CD14-positive monocyte (primary cell): ENCODE results near the gene CHST11. TPM values are rescaled to one million over a fixed set of nuclear protein-coding genes. Genes with fewer than 3 reads are reported as not detected.

Source experiments
- DNase-seq, 3 donors: peaks; one replicate each; pipeline ENCODE4 v3.0.0-alpha.2; 2011 to 2022
- H2AFZ ChIP-seq: 2 replicates; pipeline ENCODE4 v1.6.0; 2012; ENCODE audit warnings: mild to moderate bottlenecking, low read depth, low read length, inconsistent platforms; ENCODE audit not compliant: insufficient read depth, poor library complexity, severe bottlenecking
- H3K27ac ChIP-seq, 2 donors: 1 replicate in 1 of 2; 2 replicates in 1 of 2; pipeline ENCODE4 v1.5.1; 2012 to 2013; ENCODE audit warnings: low read length in 2 of 2, control low read depth in 1 of 2, inconsistent platforms in 1 of 2, low read depth in 1 of 2, mild to moderate bottlenecking in 1 of 2
- H3K27me3 ChIP-seq, 2 donors: one replicate each; pipeline versions ENCODE4 v1.6.0 to v1.6.1; 2011 to 2013; ENCODE audit warnings: low read length in 2 of 2; ENCODE audit not compliant: control insufficient read depth in 2 of 2, insufficient read depth in 2 of 2
- H3K36me3 ChIP-seq, 2 donors: replicated peaks in 1 of 2; 1 replicate in 1 of 2; 2 replicates in 1 of 2; pipeline versions ENCODE4 v1.5.1 to v1.6.1; 2012 to 2013; ENCODE audit warnings: low read length in 2 of 2, control low read depth in 1 of 2, inconsistent platforms in 1 of 2, mild to moderate bottlenecking in 1 of 2; ENCODE audit not compliant: insufficient read depth in 2 of 2, control insufficient read depth in 1 of 2
- H3K4me1 ChIP-seq, 2 donors: 1 replicate in 1 of 2; 2 replicates in 1 of 2; pipeline versions ENCODE4 v1.5.1 to v1.6.1; 2012 to 2013; ENCODE audit warnings: low read length in 2 of 2, control low read depth in 1 of 2, inconsistent platforms in 1 of 2, mild to moderate bottlenecking in 1 of 2, moderate library complexity in 1 of 2; ENCODE audit not compliant: insufficient read depth in 2 of 2, control insufficient read depth in 1 of 2
- H3K4me2 ChIP-seq: replicated peaks from 2 replicates; pipeline ENCODE3; 2012; ENCODE audit warnings: low read length, moderate library complexity, mild to moderate bottlenecking; ENCODE audit not compliant: poor library complexity, severe bottlenecking; ENCODE audit errors: extremely low read depth
- H3K4me3 ChIP-seq, 3 experiments: fragments of 200-600 bp in 1 of 3; sonication (generic) in 1 of 3; replicated peaks in 1 of 3; 1 replicate in 2 of 3; 2 replicates in 1 of 3; pipeline ENCODE4 v1.5.1; 2011 to 2013; ENCODE audit warnings: low read length in 3 of 3, mild to moderate bottlenecking in 3 of 3, control low read depth in 2 of 3, low read depth in 2 of 3, inconsistent platforms in 1 of 3, moderate library complexity in 1 of 3
- H3K79me2 ChIP-seq: 2 replicates; pipeline ENCODE4 v1.6.0; 2012; ENCODE audit warnings: mild to moderate bottlenecking, control low read depth, inconsistent platforms, low read length, moderate library complexity; ENCODE audit not compliant: insufficient read depth
- H3K9ac ChIP-seq: 2 replicates; pipeline ENCODE4 v1.6.0; 2017; ENCODE audit warnings: low read length, mild to moderate bottlenecking; ENCODE audit not compliant: insufficient read depth, poor library complexity, severe bottlenecking
- H3K9me3 ChIP-seq, 2 donors: replicated peaks in 1 of 2; 1 replicate in 1 of 2; 2 replicates in 1 of 2; pipeline versions ENCODE4 v1.5.1 to v1.6.1; 2012 to 2013; ENCODE audit warnings: low read length in 2 of 2, control low read depth in 1 of 2; ENCODE audit not compliant: control insufficient read depth in 1 of 2, insufficient read depth in 1 of 2
- H4K20me1 ChIP-seq: 2 replicates; pipeline ENCODE4 v1.6.0; 2012; ENCODE audit warnings: mild to moderate bottlenecking, low read length, control low read depth, moderate library complexity; ENCODE audit not compliant: insufficient read depth
- H3K27ac Mint-ChIP-seq, 7 donors: one replicate each; pipeline ENCODE4 v1.8.0; 2020; ENCODE audit warnings: mild to moderate bottlenecking in 7 of 7, mixed read lengths in 7 of 7, moderate library complexity in 6 of 7, inconsistent platforms in 2 of 7
- H3K27me3 Mint-ChIP-seq, 3 donors: one replicate each; pipeline ENCODE4 v1.8.0; 2021 to 2022; ENCODE audit warnings: low read depth in 3 of 3, mild to moderate bottlenecking in 3 of 3, mixed read lengths in 3 of 3, moderate library complexity in 3 of 3, inconsistent platforms in 1 of 3
- H3K36me3 Mint-ChIP-seq, 2 donors: one replicate each; pipeline ENCODE4 v1.8.0; 2020; ENCODE audit warnings: mixed read lengths in 2 of 2, inconsistent platforms in 1 of 2, mild to moderate bottlenecking in 1 of 2
- H3K4me1 Mint-ChIP-seq: one replicate; pipeline ENCODE4 v1.8.0; 2020; ENCODE audit warnings: mild to moderate bottlenecking, mixed read lengths
- H3K4me3 Mint-ChIP-seq, 2 donors: one replicate each; pipeline ENCODE4 v1.8.0; 2020; ENCODE audit warnings: mild to moderate bottlenecking in 2 of 2, mixed read lengths in 2 of 2, moderate library complexity in 1 of 2
- H3K9me3 Mint-ChIP-seq, 7 donors: one replicate each; pipeline ENCODE4 v1.8.0; 2020 to 2022; ENCODE audit warnings: mixed read lengths in 7 of 7, mild to moderate bottlenecking in 6 of 7, moderate library complexity in 6 of 7, inconsistent platforms in 2 of 7
- CTCF ChIP-seq: fragments of 200-600 bp; IDR thresholded peaks from one replicate; pipeline ENCODE4 v1.8.0; 2022; ENCODE audit warnings: antibody characterized with exemption, mild to moderate bottlenecking
- WGBS: methylation state at CpG from one replicate; pipeline ENCODE4 v1.1.5; 2013; ENCODE audit warnings: missing lambda C conversion rate; ENCODE audit not compliant: insufficient coverage; 5-methylcytosine and 5-hydroxymethylcytosine counted together
- intact Hi-C, 2 donors: fragments of 100-400 bp; cut with micrococcal nuclease; formaldehyde crosslinking; loops; one replicate each; pipeline versions ENCODE4 v1.15.0 to v1.15.1; 2023
- polyA plus RNA-seq, 3 donors: library from polyadenylated mRNA; depleted of rRNA in 1 of 3; unstranded in 2 of 3; stranded (reverse) in 1 of 3; fragments of 300-500 nt in 2 of 3; fragments of >200 nt in 1 of 3; fragmentation: Illumina TruSeq in 2 of 3; gene quantifications; 1 replicate in 2 of 3; 2 replicates in 1 of 3; pipeline ENCODE4 v1.2.3, GENCODE V29; 2012 to 2021

The CHST11 gene
- polyA plus RNA-seq, 3 donors = 44.4 to 66.6 (median 48.4) TPM

GRCh38 chr12:104721039-104721405 is 264.3 kb downstream of the CHST11 start:
- H2AFZ ChIP-seq = peak overlapping the region; percentile 90
- H3K4me3 ChIP-seq = peak overlapping the region; percentile 42 to 83 (median 57)
- no peaks in the 10 kb centered on the region for H3K27me3 Mint-ChIP-seq
- no peaks in the 10 kb centered on the region for H3K9me3 ChIP-seq
- H3K4me3 Mint-ChIP-seq = peak overlapping the region; percentile 80 to 95
- H3K36me3 Mint-ChIP-seq = peaks cover 25 to 29% of the 10 kb centered on the region in 2 donors
- H4K20me1 ChIP-seq = peaks cover 14% of the 10 kb centered on the region
- H3K27me3 ChIP-seq = no peaks in the 10 kb centered on the region
- H3K9me3 Mint-ChIP-seq = peaks cover 0 to 2% (median 0%) of the 10 kb centered on the region in 7 donors
- peaks cover 33% of the 10 kb centered on the region for H3K4me1 Mint-ChIP-seq
- intact Hi-C loops = loop anchor here in 1 of 2 donors (5.0 kb wide), 1 partner anchor 36 kb away; no protein-coding TSS in a partner anchor
- H3K79me2 ChIP-seq = peaks cover 95% of the 10 kb centered on the region
- H3K27ac ChIP-seq = peak overlapping the region; percentile 90 to 99
- no peak for TF ChIP-seq CTCF
- DNase-seq = no peak
- H3K4me2 ChIP-seq = peak overlapping the region; percentile 93
- H3K9ac ChIP-seq = peak overlapping the region; percentile 88
- H3K36me3 ChIP-seq = peaks cover 0 to 8% of the 10 kb centered on the region in 2 donors
- H3K4me1 ChIP-seq = peaks cover 16 to 28% of the 10 kb centered on the region in 2 donors
- peak overlapping the region; percentile 91 to 98 (median 96) for H3K27ac Mint-ChIP-seq

GRCh38 chr12:104721936-104722335 is 265.2 kb downstream of the CHST11 start:
- no peak for TF ChIP-seq CTCF
- intact Hi-C loops = loop anchor here in 1 of 2 donors (5.0 kb wide), 1 partner anchor 35 kb away; no protein-coding TSS in a partner anchor
- Histone ChIP-seq H3K36me3 (peaks cover 0 to 9% of the 10 kb centered on the region in 2 donors), H3K27me3 (no peaks in the 10 kb centered on the region), H3K9me3 (no peaks in the 10 kb centered on the region), H3K27ac (peak overlapping the region in 1 of 2 donors; percentile 10), H3K4me1 (peaks cover 16 to 28% of the 10 kb centered on the region in 2 donors), H3K79me2 (peaks cover 95% of the 10 kb centered on the region), H3K4me3 (no peak overlapping the region), H3K4me2 (no peak overlapping the region), H3K9ac (no peak overlapping the region), H4K20me1 (peaks cover 4% of the 10 kb centered on the region), H2AFZ (no peak overlapping the region)
- H3K27me3 Mint-ChIP-seq = no peaks in the 10 kb centered on the region
- peak overlapping the region in 1 of 7 donors; percentile 45 for H3K27ac Mint-ChIP-seq
- peaks cover 33% of the 10 kb centered on the region for H3K4me1 Mint-ChIP-seq
- DNase-seq = no peak
- peaks cover 20 to 34% of the 10 kb centered on the region in 2 donors for H3K36me3 Mint-ChIP-seq
- WGBS = 100% methylated on average over 1 of the region's 6 CpGs
- H3K4me3 Mint-ChIP-seq = no peak overlapping the region
- peaks cover 0 to 2% (median 0%) of the 10 kb centered on the region in 7 donors for H3K9me3 Mint-ChIP-seq
